K562 (cell line): Measurements from ENCODE around the gene RPS27. TPM values are rescaled to one million over a fixed set of nuclear protein-coding genes. Genes with fewer than 3 reads are reported as not detected.

ENCODE experiments used
- BCOR ChIP-seq: fragments of 450-650 bp; IDR thresholded peaks from 2 replicates; pipeline ENCODE4 v1.6.1; 2016
- DACH1 ChIP-seq: fragments of 450-650 bp; IDR thresholded peaks from 2 replicates; pipeline ENCODE4 v1.6.1; 2018; ENCODE audit not compliant: partially characterized antibody
- MYNN ChIP-seq, 2 experiments: sonication (generic); formaldehyde crosslinking in 1 of 2; IDR thresholded peaks; 2 replicates each; pipeline versions ENCODE4 v1.5.0 to v1.6.1; 2016 to 2020; ENCODE audit warnings: antibody characterized with exemption in 1 of 2, missing genetic modification reagents in 1 of 2
- POU5F1 ChIP-seq: fragments of 150-350 bp; IDR thresholded peaks from 2 replicates; pipeline ENCODE4 v1.6.1; 2014; ENCODE audit warnings: borderline replicate concordance, low read length, low read depth, mild to moderate bottlenecking; ENCODE audit not compliant: partially characterized antibody
- SMARCE1 ChIP-seq: fragments of 450-650 bp; IDR thresholded peaks from 2 replicates; pipeline ENCODE4 v1.7.1; 2016; ENCODE audit warnings: mild to moderate bottlenecking
- SRF ChIP-seq, 2 experiments: fragments of 250-450, 450-650 bp in 1 of 2; sonication (Bioruptor Pico) in 1 of 2; sonication (generic) in 1 of 2; formaldehyde crosslinking; IDR thresholded peaks; 2 replicates each; pipeline versions ENCODE4 v1.5.0 to v1.5.1; 2020 to 2022; ENCODE audit warnings: mild to moderate bottlenecking in 1 of 2, missing genetic modification reagents in 1 of 2
- STAG1 ChIP-seq: sonication (generic); formaldehyde crosslinking; IDR thresholded peaks from 2 replicates; pipeline ENCODE4 v1.5.0; 2020; ENCODE audit warnings: missing genetic modification reagents, borderline replicate concordance
- TCFL5 ChIP-seq: fragments of 250-450 bp; sonication (Bioruptor Pico); conservative IDR thresholded peaks from 2 replicates; pipeline ENCODE4 v1.6.1; 2021; ENCODE audit warnings: mild to moderate bottlenecking, moderate library complexity, matching md5 sums
- TRIM28 ChIP-seq: fragments of 450-650 bp; IDR thresholded peaks from 2 replicates; pipeline ENCODE4 v1.6.1; 2017
- U2AF2 ChIP-seq: fragments of 200-400 bp; formaldehyde crosslinking; optimal IDR thresholded peaks from 2 replicates; pipeline ENCODE3; 2017; ENCODE audit warnings: low read depth, mild to moderate bottlenecking, low read length
- YBX1 ChIP-seq: fragments of 450-650 bp; IDR thresholded peaks from 2 replicates; pipeline ENCODE4 v1.7.1; 2016; ENCODE audit warnings: mild to moderate bottlenecking
- ZFX ChIP-seq: sonication (generic); formaldehyde crosslinking; IDR thresholded peaks from 2 replicates; pipeline ENCODE4 v1.8.0; 2022; ENCODE audit warnings: mild to moderate bottlenecking, missing genetic modification reagents, moderate library complexity
- ZNF174 ChIP-seq: fragments of 250-450 bp; sonication (Bioruptor Pico); IDR thresholded peaks from 2 replicates; pipeline ENCODE4 v1.4.0; 2020; ENCODE audit warnings: mild to moderate bottlenecking
- ZNF668 ChIP-seq: fragments of 250-450 bp; sonication (Bioruptor Pico); IDR thresholded peaks from 2 replicates; pipeline ENCODE4 v1.8.0; 2022; ENCODE audit warnings: mild to moderate bottlenecking, inconsistent platforms
- polyA plus RNA-seq, 8 experiments: library from polyadenylated mRNA; depleted of rRNA in 4 of 8; stranded (reverse) in 5 of 8; unstranded in 3 of 8; fragments of >200 nt; fragmentation: Nextera tagmentation in 2 of 8; fragmentation: Illumina TruSeq in 1 of 8; extraction: Ambion mirVana in 2 of 8; extraction: Trizol in 1 of 8; gene quantifications; 2 replicates each; pipeline versions ENCODE4 v1.2.1 to v1.2.3, GENCODE V29; 2011 to 2014; ENCODE audit warnings: inconsistent platforms in 1 of 8, missing spikeins in 1 of 8
- total RNA-seq, 7 experiments: library from RNA; depleted of rRNA in 6 of 7; stranded (reverse); fragments of >200 nt in 6 of 7; fragmentation: Illumina TruSeq in 2 of 7; extraction: Trizol in 2 of 7; gene quantifications; 2 replicates each; pipeline versions ENCODE4 v1.2.1 to v1.2.3, GENCODE V29; 2011 to 2021; ENCODE audit warnings: low replicate concordance in 1 of 7
- TF ChIP-seq, protein P1 (sequence below): sonication (generic); formaldehyde crosslinking; IDR thresholded peaks from 2 replicates; pipeline ENCODE4 v1.8.0; 2023; ENCODE audit warnings: mild to moderate bottlenecking, missing genetic modification reagents
- TF ChIP-seq, protein P2 (sequence below), 2 experiments: IDR thresholded peaks in 1 of 2; conservative IDR thresholded peaks in 1 of 2; 2 replicates each; pipeline ENCODE4 v1.6.1; 2016; ENCODE audit warnings: low read depth in 2 of 2, mild to moderate bottlenecking in 1 of 2, missing compliant biosample characterization in 1 of 2, missing genetic modification characterization in 1 of 2, moderate library complexity in 1 of 2
- TF ChIP-seq, protein P3 (sequence below): sonication (generic); formaldehyde crosslinking; IDR thresholded peaks from 2 replicates; pipeline ENCODE4 v1.8.0; 2022; ENCODE audit warnings: mild to moderate bottlenecking, missing genetic modification reagents
- TF ChIP-seq, protein P4 (sequence below): fragments of 450-650 bp; formaldehyde crosslinking; conservative IDR thresholded peaks from 2 replicates; pipeline ENCODE4 v1.4.0; 2022; ENCODE audit warnings: mild to moderate bottlenecking, missing genetic modification characterization

RPS27 gene
- total and polyA plus RNA-seq, 9 of the 15 experiments (the other 6 are each of a cell fraction or from before 2014, with no cell fraction given) = 2,091 to 9,377 (median 6,706) TPM

DNA sequence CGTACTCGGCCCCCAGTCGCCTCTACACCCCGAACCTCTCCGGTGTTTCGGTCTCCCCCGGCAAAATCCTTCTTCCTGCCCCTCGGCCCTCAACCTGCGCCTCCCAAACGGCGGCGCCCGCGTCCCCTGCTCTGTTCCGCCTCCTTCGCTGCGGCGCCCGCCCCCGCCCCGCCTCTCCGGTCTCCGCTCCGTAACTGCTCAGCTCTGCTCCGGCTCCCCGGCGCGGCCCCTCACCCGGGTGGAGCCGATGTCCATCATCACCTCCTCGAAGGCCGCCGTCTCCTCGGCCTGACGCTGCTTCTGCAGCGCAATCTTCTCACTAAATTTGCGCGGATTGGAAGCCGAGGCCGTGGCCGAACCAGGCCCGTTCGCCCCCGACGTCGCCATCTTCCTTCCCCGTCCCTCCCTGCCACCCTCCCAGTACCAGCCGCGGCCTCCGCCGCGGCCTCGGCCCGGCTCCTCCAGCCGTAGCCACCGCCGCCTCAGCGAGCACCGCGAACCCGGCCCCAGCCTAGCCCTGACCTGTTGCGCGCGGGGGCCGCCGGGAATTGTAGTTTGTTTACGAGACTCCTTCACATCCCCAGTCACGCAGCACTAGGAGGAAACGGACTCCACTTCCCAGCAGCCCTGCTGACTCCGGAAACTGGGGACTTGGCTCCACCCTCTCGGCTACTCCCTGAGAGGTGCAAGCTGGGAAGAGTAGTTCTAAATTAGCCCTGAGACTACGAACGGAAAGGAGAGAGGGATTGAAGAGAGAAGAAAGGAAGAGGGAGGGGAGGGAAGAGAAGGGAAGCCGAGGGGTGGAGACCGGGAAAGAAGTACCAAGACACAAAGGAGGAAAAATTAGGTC, 32.2 kb upstream of the RPS27 start, which contains the start of gene CRTC2 (continued):
- TF ChIP-seq ZNF174 (CRISPR knock-in tag) (no peak), ZFX (CRISPR knock-in tag) (peak; percentile 96), TRIM28 (no peak), MYNN (IDR thresholded peaks at IDR 0.05) (0 out of 2 replicates have a peak, but pooled peaks have one; percentile 14), MYNN (CRISPR knock-in tag; IDR thresholded peaks at IDR 0.05) (no peak), DACH1 (no peak), TCFL5 (CRISPR knock-in tag) (no peak), U2AF2 (no peak), ZNF668 (no peak), SMARCE1 (0 out of 2 replicates have a peak, but pooled peaks have one; percentile 55), STAG1 (CRISPR knock-in tag) (no peak), YBX1 (no peak), POU5F1 (peak; percentile 94), BCOR (peak; percentile 43; the same call in 1 of the 2 replicates), SRF (CRISPR knock-in tag; IDR thresholded peaks at IDR 0.05) (no peak)
- TF ChIP-seq, protein P1, sequence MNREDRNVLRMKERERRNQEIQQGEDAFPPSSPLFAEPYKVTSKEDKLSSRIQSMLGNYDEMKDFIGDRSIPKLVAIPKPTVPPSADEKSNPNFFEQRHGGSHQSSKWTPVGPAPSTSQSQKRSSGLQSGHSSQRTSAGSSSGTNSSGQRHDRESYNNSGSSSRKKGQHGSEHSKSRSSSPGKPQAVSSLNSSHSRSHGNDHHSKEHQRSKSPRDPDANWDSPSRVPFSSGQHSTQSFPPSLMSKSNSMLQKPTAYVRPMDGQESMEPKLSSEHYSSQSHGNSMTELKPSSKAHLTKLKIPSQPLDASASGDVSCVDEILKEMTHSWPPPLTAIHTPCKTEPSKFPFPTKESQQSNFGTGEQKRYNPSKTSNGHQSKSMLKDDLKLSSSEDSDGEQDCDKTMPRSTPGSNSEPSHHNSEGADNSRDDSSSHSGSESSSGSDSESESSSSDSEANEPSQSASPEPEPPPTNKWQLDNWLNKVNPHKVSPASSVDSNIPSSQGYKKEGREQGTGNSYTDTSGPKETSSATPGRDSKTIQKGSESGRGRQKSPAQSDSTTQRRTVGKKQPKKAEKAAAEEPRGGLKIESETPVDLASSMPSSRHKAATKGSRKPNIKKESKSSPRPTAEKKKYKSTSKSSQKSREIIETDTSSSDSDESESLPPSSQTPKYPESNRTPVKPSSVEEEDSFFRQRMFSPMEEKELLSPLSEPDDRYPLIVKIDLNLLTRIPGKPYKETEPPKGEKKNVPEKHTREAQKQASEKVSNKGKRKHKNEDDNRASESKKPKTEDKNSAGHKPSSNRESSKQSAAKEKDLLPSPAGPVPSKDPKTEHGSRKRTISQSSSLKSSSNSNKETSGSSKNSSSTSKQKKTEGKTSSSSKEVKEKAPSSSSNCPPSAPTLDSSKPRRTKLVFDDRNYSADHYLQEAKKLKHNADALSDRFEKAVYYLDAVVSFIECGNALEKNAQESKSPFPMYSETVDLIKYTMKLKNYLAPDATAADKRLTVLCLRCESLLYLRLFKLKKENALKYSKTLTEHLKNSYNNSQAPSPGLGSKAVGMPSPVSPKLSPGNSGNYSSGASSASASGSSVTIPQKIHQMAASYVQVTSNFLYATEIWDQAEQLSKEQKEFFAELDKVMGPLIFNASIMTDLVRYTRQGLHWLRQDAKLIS (CRISPR knock-in tag) = 0 out of 2 replicates have a peak, but pooled peaks have one; percentile 26
- TF ChIP-seq, protein P2, sequence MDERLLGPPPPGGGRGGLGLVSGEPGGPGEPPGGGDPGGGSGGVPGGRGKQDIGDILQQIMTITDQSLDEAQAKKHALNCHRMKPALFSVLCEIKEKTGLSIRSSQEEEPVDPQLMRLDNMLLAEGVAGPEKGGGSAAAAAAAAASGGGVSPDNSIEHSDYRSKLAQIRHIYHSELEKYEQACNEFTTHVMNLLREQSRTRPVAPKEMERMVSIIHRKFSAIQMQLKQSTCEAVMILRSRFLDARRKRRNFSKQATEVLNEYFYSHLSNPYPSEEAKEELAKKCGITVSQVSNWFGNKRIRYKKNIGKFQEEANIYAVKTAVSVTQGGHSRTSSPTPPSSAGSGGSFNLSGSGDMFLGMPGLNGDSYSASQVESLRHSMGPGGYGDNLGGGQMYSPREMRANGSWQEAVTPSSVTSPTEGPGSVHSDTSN (CRISPR knock-in tag; IDR thresholded peaks at IDR 0.05; ENCODE audit: low read depth) = no peak
- TF ChIP-seq, protein P2 (tag; conservative IDR thresholded peaks at IDR 0.05; ENCODE audit: low read depth) = no peak
- TF ChIP-seq, protein P3, sequence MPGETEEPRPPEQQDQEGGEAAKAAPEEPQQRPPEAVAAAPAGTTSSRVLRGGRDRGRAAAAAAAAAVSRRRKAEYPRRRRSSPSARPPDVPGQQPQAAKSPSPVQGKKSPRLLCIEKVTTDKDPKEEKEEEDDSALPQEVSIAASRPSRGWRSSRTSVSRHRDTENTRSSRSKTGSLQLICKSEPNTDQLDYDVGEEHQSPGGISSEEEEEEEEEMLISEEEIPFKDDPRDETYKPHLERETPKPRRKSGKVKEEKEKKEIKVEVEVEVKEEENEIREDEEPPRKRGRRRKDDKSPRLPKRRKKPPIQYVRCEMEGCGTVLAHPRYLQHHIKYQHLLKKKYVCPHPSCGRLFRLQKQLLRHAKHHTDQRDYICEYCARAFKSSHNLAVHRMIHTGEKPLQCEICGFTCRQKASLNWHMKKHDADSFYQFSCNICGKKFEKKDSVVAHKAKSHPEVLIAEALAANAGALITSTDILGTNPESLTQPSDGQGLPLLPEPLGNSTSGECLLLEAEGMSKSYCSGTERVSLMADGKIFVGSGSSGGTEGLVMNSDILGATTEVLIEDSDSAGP = no peak
- TF ChIP-seq, protein P4, sequence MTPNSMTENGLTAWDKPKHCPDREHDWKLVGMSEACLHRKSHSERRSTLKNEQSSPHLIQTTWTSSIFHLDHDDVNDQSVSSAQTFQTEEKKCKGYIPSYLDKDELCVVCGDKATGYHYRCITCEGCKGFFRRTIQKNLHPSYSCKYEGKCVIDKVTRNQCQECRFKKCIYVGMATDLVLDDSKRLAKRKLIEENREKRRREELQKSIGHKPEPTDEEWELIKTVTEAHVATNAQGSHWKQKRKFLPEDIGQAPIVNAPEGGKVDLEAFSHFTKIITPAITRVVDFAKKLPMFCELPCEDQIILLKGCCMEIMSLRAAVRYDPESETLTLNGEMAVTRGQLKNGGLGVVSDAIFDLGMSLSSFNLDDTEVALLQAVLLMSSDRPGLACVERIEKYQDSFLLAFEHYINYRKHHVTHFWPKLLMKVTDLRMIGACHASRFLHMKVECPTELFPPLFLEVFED (CRISPR knock-in tag) = peak; percentile 94
